Esophagus muscularis mucosa (tissue), 4 donors: ENCODE measurements around the gene DNAH10. TPM values are rescaled to one million over a fixed set of nuclear protein-coding genes. Genes with fewer than 3 reads are reported as not detected.

ENCODE experiments used
- DNase-seq: peaks from one replicate; pipeline ENCODE4 v3.0.0-alpha.2; 2017; ENCODE audit errors: extremely low spot score
- H3K27ac ChIP-seq, 4 donors: fragments of 200-600 bp; sonication (generic); replicated peaks in 1 of 4; 1 replicate in 3 of 4; 2 replicates in 1 of 4; pipeline ENCODE4 v1.5.1; 2016 to 2019; ENCODE audit warnings: mild to moderate bottlenecking in 1 of 4
- H3K27me3 ChIP-seq, 4 donors: fragments of 200-600 bp; sonication (generic); one replicate each; pipeline versions ENCODE4 v1.5.1 to v1.6.0; 2016 to 2019
- H3K36me3 ChIP-seq, 4 donors: fragments of 200-600 bp; sonication (generic); one replicate each; pipeline ENCODE4 v1.5.1; 2016 to 2019
- H3K4me1 ChIP-seq, 4 donors: fragments of 200-600 bp; sonication (generic); one replicate each; pipeline ENCODE4 v1.5.1; 2016 to 2019
- H3K4me3 ChIP-seq, 4 donors: fragments of 200-600 bp; sonication (generic); 1 replicate in 2 of 4; 2 replicates in 2 of 4; pipeline ENCODE4 v1.5.1; 2016 to 2019; ENCODE audit warnings: mild to moderate bottlenecking in 4 of 4, moderate library complexity in 1 of 4
- H3K9me3 ChIP-seq, 4 donors: fragments of 200-600 bp; sonication (generic); 1 replicate in 3 of 4; 2 replicates in 1 of 4; pipeline ENCODE4 v1.5.1; 2016 to 2019
- EP300 ChIP-seq: sonication (generic); formaldehyde crosslinking; IDR thresholded peaks from one replicate; pipeline ENCODE4 v1.6.1; 2017; ENCODE audit warnings: antibody characterized with exemption
- POLR2A ChIP-seq: fragments of 450-650 bp; IDR thresholded peaks from one replicate; pipeline ENCODE4 v1.6.1; 2017; ENCODE audit warnings: antibody characterized with exemption, moderate library complexity, mild to moderate bottlenecking, low read depth
- POLR2AphosphoS5 ChIP-seq, 2 donors: sonication (generic); formaldehyde crosslinking; IDR thresholded peaks; one replicate each; pipeline ENCODE4 v1.6.1; 2017; ENCODE audit warnings: antibody characterized with exemption in 2 of 2
- WGBS: methylation state at CpG from one replicate; pipeline ENCODE4 v1.1.5; 2018; 5-methylcytosine and 5-hydroxymethylcytosine counted together
- intact Hi-C: fragments of 100-400 bp; cut with DNase I; formaldehyde crosslinking; loops from one replicate; pipeline ENCODE4 v1.15.1; 2023
- total RNA-seq, 4 donors: library from RNA; depleted of rRNA; stranded (reverse); fragments of >200 nt; gene quantifications; one replicate each; pipeline versions ENCODE4 v1.1.0 to v1.2.1, GENCODE V29; 2016
- TF ChIP-seq, protein P1 (sequence below), 3 experiments: fragments of 200-600 bp in 2 of 3; fragments of 450-650 bp in 1 of 3; sonication (generic) in 2 of 3; IDR thresholded peaks; one replicate each; pipeline ENCODE4 v1.5.1; 2017 to 2019; ENCODE audit warnings: antibody characterized with exemption in 3 of 3, mild to moderate bottlenecking in 2 of 3, moderate library complexity in 1 of 3

The DNAH10 gene
- total RNA-seq, 4 donors from 2014 or later: 0.06 to 1.3 TPM; not detected in 2

DNA sequence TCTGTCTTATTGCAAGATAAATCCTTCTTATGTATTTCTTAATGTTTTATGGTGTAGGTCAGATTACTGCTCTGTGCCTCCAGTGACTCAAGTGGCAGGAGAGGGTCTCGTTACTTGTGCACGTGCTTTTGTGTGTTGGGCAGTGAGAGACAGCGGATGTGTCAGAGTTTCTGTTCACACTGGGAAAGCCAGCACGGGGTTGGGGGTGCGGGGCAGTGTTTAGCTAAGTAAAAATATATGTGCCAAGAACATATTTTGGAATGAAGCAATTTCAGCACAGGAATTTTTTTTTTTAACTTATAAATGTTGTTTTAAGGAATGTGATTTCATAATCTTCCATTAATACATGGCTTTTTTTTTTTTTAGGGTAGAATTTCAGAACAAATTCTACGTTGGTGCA lies 4.5 kb upstream of the DNAH10 start:
- DNase-seq: no peak
- H3K36me3 ChIP-seq: peaks cover 27 to 69% (median 49%) of the 10 kb centered on the region in 4 donors
- peaks cover 4 to 13% (median 10%) of the 10 kb centered on the region in 4 donors for H3K4me1 ChIP-seq
- no peak overlapping the region for H3K4me3 ChIP-seq
- no peaks in the 10 kb centered on the region for H3K9me3 ChIP-seq
- intact Hi-C loops: no loop called here
- no peak for TF ChIP-seq EP300
- TF ChIP-seq, protein P1, sequence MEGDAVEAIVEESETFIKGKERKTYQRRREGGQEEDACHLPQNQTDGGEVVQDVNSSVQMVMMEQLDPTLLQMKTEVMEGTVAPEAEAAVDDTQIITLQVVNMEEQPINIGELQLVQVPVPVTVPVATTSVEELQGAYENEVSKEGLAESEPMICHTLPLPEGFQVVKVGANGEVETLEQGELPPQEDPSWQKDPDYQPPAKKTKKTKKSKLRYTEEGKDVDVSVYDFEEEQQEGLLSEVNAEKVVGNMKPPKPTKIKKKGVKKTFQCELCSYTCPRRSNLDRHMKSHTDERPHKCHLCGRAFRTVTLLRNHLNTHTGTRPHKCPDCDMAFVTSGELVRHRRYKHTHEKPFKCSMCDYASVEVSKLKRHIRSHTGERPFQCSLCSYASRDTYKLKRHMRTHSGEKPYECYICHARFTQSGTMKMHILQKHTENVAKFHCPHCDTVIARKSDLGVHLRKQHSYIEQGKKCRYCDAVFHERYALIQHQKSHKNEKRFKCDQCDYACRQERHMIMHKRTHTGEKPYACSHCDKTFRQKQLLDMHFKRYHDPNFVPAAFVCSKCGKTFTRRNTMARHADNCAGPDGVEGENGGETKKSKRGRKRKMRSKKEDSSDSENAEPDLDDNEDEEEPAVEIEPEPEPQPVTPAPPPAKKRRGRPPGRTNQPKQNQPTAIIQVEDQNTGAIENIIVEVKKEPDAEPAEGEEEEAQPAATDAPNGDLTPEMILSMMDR (IDR thresholded peaks at IDR 0.05): no peak
- TF ChIP-seq POLR2A: no peak
- no peak for TF ChIP-seq POLR2AphosphoS5 (IDR thresholded peaks at IDR 0.05)
- H3K27ac ChIP-seq: no peak overlapping the region
- 85% methylated on average over 6 of the region's 6 CpGs for WGBS
- peaks cover 0 to 19% (median 11%) of the 10 kb centered on the region in 4 donors for H3K27me3 ChIP-seq

DNA sequence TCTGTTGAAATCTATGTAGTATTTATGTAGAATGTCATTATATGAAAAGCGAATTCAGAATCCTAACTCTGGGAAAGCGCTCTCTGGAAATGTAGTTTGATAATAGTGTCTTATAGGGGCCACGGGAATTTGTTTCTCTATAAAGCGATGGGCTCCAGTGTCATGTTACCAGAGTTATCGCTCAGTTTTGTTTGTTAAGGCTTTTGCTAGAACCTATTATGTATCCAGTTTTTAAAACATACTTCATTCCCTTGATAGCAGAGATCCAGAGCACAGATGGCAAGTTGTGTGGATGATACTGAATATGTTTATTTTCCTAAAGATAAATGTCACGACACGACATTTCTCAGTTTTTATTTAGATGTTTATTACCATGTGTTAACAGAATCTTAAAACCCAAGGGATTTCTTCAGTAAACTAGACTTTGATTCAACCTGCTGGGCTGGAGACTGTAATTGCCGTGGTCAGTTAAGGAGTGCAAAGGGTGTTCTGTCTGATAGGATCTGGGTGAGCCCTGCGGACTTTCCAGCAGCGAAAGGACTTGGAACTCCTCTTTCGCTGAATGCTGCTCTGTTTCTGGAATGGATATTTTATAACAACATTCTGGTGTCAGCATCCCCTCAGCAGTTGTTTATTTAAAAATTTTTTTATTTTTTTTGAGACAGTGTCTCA lies 1.7 kb upstream of the DNAH10 start:
- Histone ChIP-seq H3K27ac (no peak overlapping the region), H3K4me3 (no peak overlapping the region), H3K36me3 (peaks cover under 1 to 40% (median 22%) of the 10 kb centered on the region in 4 donors), H3K9me3 (no peaks in the 10 kb centered on the region), H3K4me1 (peaks cover 4 to 16% (median 13%) of the 10 kb centered on the region in 4 donors), H3K27me3 (peaks cover 0 to 32% (median 15%) of the 10 kb centered on the region in 4 donors)
- WGBS: 95% methylated on average over 11 of the region's 11 CpGs
- no peak for DNase-seq
- intact Hi-C loops: no loop called here
- TF ChIP-seq POLR2AphosphoS5 (IDR thresholded peaks at IDR 0.05) (no peak), POLR2A (no peak), EP300 (no peak)
- TF ChIP-seq, protein P1 (IDR thresholded peaks at IDR 0.05): no peak

DNA sequence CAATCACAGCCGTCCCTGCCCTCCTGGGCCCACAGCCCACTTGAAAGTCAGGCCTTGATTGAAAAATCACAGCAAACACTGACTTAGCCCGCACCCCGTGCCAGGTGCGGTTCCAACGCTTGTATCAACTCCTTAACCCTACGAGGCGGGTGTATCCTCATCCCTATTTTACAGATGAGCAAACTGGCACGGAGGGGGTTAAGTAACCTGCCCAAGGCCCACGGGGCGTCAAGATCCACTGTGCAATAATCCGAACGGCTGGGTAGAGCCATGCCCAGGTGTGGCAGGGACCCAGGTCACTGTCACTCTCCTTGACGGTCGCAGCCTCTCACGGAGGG lies 583 bp downstream of the DNAH10 start:
- Histone ChIP-seq H3K36me3 (peaks cover 0 to 23% (median 6%) of the 10 kb centered on the region in 4 donors), H3K4me3 (peak overlapping the region; percentile 41 to 56 (median 43)), H3K27ac (no peak overlapping the region), H3K9me3 (no peaks in the 10 kb centered on the region), H3K27me3 (peaks cover 0 to 39% (median 15%) of the 10 kb centered on the region in 4 donors), H3K4me1 (peaks cover 4 to 16% (median 13%) of the 10 kb centered on the region in 4 donors)
- intact Hi-C loops: no loop called here
- no peak for DNase-seq
- TF ChIP-seq EP300 (no peak), POLR2AphosphoS5 (IDR thresholded peaks at IDR 0.05) (no peak), POLR2A (no peak)
- TF ChIP-seq, protein P1 (IDR thresholded peaks at IDR 0.05): no peak
- WGBS: 36% methylated on average over 14 of the region's 15 CpGs

DNA sequence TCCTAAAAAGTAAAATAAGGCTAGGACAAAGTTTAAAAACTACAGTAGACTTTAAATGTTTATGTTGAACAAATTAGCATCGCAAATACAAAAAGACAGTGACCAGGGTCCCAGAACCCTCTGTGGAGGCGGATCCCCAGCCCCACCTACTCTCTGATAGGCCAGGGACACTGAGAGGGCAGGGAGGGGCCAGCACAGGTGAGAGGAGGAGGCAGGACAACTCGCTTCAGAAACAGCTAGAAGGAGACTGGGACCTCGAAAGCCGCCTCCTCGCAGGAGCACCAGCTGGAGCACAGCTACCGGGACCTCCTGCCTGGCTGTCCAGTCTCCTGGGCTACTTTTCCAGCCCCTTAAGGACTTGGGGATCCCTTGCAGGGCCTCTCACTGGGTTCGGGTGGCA lies 992 bp downstream of the DNAH10 start:
- Histone ChIP-seq H3K36me3 (peaks cover 0 to 19% (median 6%) of the 10 kb centered on the region in 4 donors), H3K27me3 (peaks cover 0 to 41% (median 15%) of the 10 kb centered on the region in 4 donors), H3K4me1 (peaks cover 4 to 16% (median 13%) of the 10 kb centered on the region in 4 donors), H3K27ac (no peak overlapping the region), H3K4me3 (no peak overlapping the region), H3K9me3 (no peaks in the 10 kb centered on the region)
- 70% methylated on average over 8 of the region's 8 CpGs for WGBS
- TF ChIP-seq EP300 (no peak), POLR2AphosphoS5 (IDR thresholded peaks at IDR 0.05) (no peak)
- TF ChIP-seq, protein P1 (IDR thresholded peaks at IDR 0.05): no peak
- no peak for DNase-seq
- intact Hi-C loops: no loop called here

DNA sequence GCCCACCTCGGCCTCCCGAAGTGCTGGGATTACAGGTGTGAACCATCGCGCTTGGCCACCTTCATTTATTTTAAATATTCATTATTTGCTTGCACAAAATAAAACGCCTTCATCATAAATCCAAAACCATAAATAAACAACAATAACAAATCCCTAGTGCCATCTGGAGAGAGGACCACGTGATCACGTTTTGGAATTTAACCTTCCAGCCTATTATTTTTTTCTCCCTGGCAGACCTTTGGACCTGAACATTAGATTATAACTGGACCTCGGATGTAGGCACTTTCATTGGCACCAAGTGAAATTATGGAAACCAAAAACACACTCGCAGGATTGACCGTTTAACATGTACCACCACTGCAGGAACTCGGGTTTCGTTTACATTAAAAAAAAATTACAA lies 2.0 kb downstream of the DNAH10 start:
- Histone ChIP-seq H3K4me3 (no peak overlapping the region), H3K9me3 (no peaks in the 10 kb centered on the region), H3K27me3 (peaks cover 0 to 41% (median 15%) of the 10 kb centered on the region in 4 donors), H3K4me1 (peaks cover 4 to 16% (median 13%) of the 10 kb centered on the region in 4 donors), H3K36me3 (peaks cover 0 to 11% (median under 1%) of the 10 kb centered on the region in 4 donors), H3K27ac (no peak overlapping the region)
- no peak for DNase-seq
- intact Hi-C loops: no loop called here
- 84% methylated on average over 12 of the region's 12 CpGs for WGBS
- TF ChIP-seq POLR2A (no peak), POLR2AphosphoS5 (IDR thresholded peaks at IDR 0.05) (no peak), EP300 (no peak)
- TF ChIP-seq, protein P1 (IDR thresholded peaks at IDR 0.05): no peak
